ENCODE measurements around the gene LNPEP. TPM values are rescaled to one million over a fixed set of nuclear protein-coding genes. Genes with fewer than 3 reads are reported as not detected.
A peak's percentile ranks its signal among the peaks of the same experiment; 100 is the strongest.

Gene LNPEP
- total and polyA plus RNA-seq, 2 donors (not counting 1 experiment from before 2014, with no cell fraction given): 10.5 to 92.9 TPM

DNA sequence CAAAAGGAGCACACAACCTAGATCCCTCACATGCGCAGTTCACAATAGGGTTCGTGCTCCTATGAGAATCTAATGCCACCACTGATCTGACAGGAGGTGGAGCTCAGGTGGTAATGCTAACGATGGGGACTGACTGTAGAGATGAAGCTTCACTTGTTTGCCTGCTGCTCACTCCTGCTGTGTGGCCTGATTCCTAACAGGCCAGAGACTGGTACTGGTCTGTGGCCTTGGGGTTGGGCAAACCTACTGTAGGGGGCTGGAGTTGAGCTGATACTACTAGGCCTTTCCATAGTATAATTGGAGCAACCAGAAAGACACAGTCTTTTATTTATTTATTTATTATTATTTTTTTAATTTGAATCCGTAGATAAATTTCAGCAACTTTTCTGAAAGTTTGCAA is 5.3 kb downstream of the LNPEP start:
- H3K79me2 ChIP-seq (ENCODE audit: control insufficient read depth, insufficient read depth, low read length): peaks cover 99% of the 10 kb centered on the region
- DNase-seq (no peak), ATAC-seq (ENCODE audit: low read depth) (no peak)
- H4K20me1 ChIP-seq (ENCODE audit: control insufficient read depth, insufficient read depth, low read length, poor library complexity, severe bottlenecking): peaks cover 56% of the 10 kb centered on the region
- H3K4me1 Mint-ChIP-seq: peaks cover 65% of the 10 kb centered on the region
- H3K27me3 ChIP-seq (replicated peaks in 1 of 4; ENCODE audit: control extremely low read depth in 1 of 4, control insufficient read depth in 3 of 4, insufficient read depth in 4 of 4, low read length in 3 of 4): no peaks in the 10 kb centered on the region
- no peak overlapping the region for H3K9ac ChIP-seq (ENCODE audit: low read length)
- no peak overlapping the region for H3K27ac ChIP-seq (ENCODE audit: low read length in 2 of 2)
- no peak for TF ChIP-seq EZH2 (IDR thresholded peaks at IDR 0.05; ENCODE audit: borderline replicate concordance, insufficient read depth, low read depth, low read length, poor library complexity, severe bottlenecking)
- TF ChIP-seq, protein P1, sequence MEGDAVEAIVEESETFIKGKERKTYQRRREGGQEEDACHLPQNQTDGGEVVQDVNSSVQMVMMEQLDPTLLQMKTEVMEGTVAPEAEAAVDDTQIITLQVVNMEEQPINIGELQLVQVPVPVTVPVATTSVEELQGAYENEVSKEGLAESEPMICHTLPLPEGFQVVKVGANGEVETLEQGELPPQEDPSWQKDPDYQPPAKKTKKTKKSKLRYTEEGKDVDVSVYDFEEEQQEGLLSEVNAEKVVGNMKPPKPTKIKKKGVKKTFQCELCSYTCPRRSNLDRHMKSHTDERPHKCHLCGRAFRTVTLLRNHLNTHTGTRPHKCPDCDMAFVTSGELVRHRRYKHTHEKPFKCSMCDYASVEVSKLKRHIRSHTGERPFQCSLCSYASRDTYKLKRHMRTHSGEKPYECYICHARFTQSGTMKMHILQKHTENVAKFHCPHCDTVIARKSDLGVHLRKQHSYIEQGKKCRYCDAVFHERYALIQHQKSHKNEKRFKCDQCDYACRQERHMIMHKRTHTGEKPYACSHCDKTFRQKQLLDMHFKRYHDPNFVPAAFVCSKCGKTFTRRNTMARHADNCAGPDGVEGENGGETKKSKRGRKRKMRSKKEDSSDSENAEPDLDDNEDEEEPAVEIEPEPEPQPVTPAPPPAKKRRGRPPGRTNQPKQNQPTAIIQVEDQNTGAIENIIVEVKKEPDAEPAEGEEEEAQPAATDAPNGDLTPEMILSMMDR (IDR thresholded peaks at IDR 0.05): no peak
- H3K4me3 Mint-ChIP-seq: no peak overlapping the region
- H3K36me3 ChIP-seq (replicated peaks in 1 of 2; ENCODE audit: control extremely low read depth in 1 of 2, control insufficient read depth in 1 of 2, extremely low read depth in 1 of 2, insufficient read depth in 2 of 2, low read length in 1 of 2): peaks cover 0 to 21% of the 10 kb centered on the region in 2 experiments
- 100% methylated on average over 1 of the region's 4 CpGs for WGBS (ENCODE audit: insufficient coverage)
- H3K9me3 ChIP-seq (ENCODE audit: control extremely low read depth in 1 of 3, control insufficient read depth in 2 of 3, insufficient read depth in 1 of 3, low read length in 2 of 3): no peaks in the 10 kb centered on the region
- POLR2A ChIA-PET: no interaction called here
- H3K9me3 Mint-ChIP-seq (ENCODE audit: insufficient read depth): no peaks in the 10 kb centered on the region
- H3K27me3 Mint-ChIP-seq: no peaks in the 10 kb centered on the region
- H3K4me2 ChIP-seq (replicated peaks; ENCODE audit: low read depth, low read length, poor library complexity, severe bottlenecking): no peak overlapping the region
- intact Hi-C loops (cut with micrococcal nuclease): no loop called here
- H3K27ac Mint-ChIP-seq: peak overlapping the region; percentile 74
- peaks cover 45 to 50% of the 10 kb centered on the region in 2 donors for H3K4me1 ChIP-seq (ENCODE audit: control insufficient read depth in 2 of 2, insufficient read depth in 2 of 2, low read length in 2 of 2)
- H3K4me3 ChIP-seq (ENCODE audit: control extremely low read depth in 1 of 5, extremely low read depth in 1 of 5, insufficient read depth in 1 of 5, low read depth in 2 of 5, low read length in 4 of 5): no peak overlapping the region
- CTCF ChIA-PET: interaction anchor here (1.0 to 2.8 kb wide), 3 partner anchors 9 to 72 kb away, joined by 3 to 16 read pairs (median 3); no protein-coding TSS in a partner anchor
- H2AFZ ChIP-seq (ENCODE audit: insufficient read depth, low read depth, low read length, poor library complexity, severe bottlenecking): no peak overlapping the region

DNA sequence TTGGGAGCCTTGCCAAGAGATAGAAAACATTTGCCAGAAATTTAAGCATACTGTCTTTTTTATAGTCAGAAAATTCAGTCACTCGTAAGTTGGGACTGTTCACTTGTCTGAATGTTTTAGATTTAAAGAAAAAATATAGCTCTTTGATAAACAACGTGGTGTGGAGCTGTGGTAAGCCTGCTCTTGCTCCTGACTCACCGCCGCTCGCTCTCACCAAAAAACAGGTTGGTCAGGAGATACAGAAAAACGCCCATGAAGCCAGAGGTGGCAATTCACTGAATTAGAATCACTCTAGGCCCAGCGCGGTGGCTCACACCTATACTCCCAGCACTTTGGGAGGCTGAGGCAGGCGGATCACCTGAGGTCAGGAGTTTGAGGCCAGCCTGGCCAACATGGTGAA is 6.2 kb downstream of the LNPEP start:
- ATAC-seq (ENCODE audit: low read depth): no peak
- Histone ChIP-seq H3K27me3 (replicated peaks in 1 of 4; ENCODE audit: control extremely low read depth in 1 of 4, control insufficient read depth in 3 of 4, insufficient read depth in 4 of 4, low read length in 3 of 4) (no peaks in the 10 kb centered on the region), H3K27ac (ENCODE audit: low read length in 2 of 2) (peak overlapping the region in 1 of 2 donors; percentile 56), H4K20me1 (ENCODE audit: control insufficient read depth, insufficient read depth, low read length, poor library complexity, severe bottlenecking) (peaks cover 65% of the 10 kb centered on the region), H3K36me3 (replicated peaks in 1 of 2; ENCODE audit: control extremely low read depth in 1 of 2, control insufficient read depth in 1 of 2, extremely low read depth in 1 of 2, insufficient read depth in 2 of 2, low read length in 1 of 2) (peaks cover 0 to 21% of the 10 kb centered on the region in 2 experiments), H2AFZ (ENCODE audit: insufficient read depth, low read depth, low read length, poor library complexity, severe bottlenecking) (no peak overlapping the region), H3K4me3 (ENCODE audit: control extremely low read depth in 1 of 5, extremely low read depth in 1 of 5, insufficient read depth in 1 of 5, low read depth in 2 of 5, low read length in 4 of 5) (no peak overlapping the region), H3K9me3 (ENCODE audit: control extremely low read depth in 1 of 3, control insufficient read depth in 2 of 3, insufficient read depth in 1 of 3, low read length in 2 of 3) (no peaks in the 10 kb centered on the region), H3K4me2 (replicated peaks; ENCODE audit: low read depth, low read length, poor library complexity, severe bottlenecking) (no peak overlapping the region), H3K4me1 (ENCODE audit: control insufficient read depth in 2 of 2, insufficient read depth in 2 of 2, low read length in 2 of 2) (peaks cover 44 to 54% of the 10 kb centered on the region in 2 donors), H3K9ac (ENCODE audit: low read length) (no peak overlapping the region), H3K79me2 (ENCODE audit: control insufficient read depth, insufficient read depth, low read length) (peaks cover 99% of the 10 kb centered on the region)
- intact Hi-C loops (cut with micrococcal nuclease): no loop called here
- no peaks in the 10 kb centered on the region for H3K9me3 Mint-ChIP-seq (ENCODE audit: insufficient read depth)
- peak overlapping the region; percentile 2 for H3K27ac Mint-ChIP-seq
- no peak overlapping the region for H3K4me3 Mint-ChIP-seq
- TF ChIP-seq, protein P1 (IDR thresholded peaks at IDR 0.05): no peak
- no peak for TF ChIP-seq EZH2 (IDR thresholded peaks at IDR 0.05; ENCODE audit: borderline replicate concordance, insufficient read depth, low read depth, low read length, poor library complexity, severe bottlenecking)
- WGBS (ENCODE audit: insufficient coverage): 100% methylated on average over 5 of the region's 9 CpGs
- H3K27me3 Mint-ChIP-seq: no peaks in the 10 kb centered on the region
- ChIA-PET CTCF (interaction anchor here (1.0 to 1.4 kb wide), 2 partner anchors 8 to 48 kb away, joined by 3 read pairs; no protein-coding TSS in a partner anchor), POLR2A (no interaction called here)
- peaks cover 65% of the 10 kb centered on the region for H3K4me1 Mint-ChIP-seq
- DNase-seq: no peak

Measured in B cell (primary cell).